Neural progenitor cell (in vitro differentiated cells): Measurements from ENCODE around the gene ANKRD39.

ENCODE experiments used
- CTCF ChIP-seq: fragments of 200-600 bp; sonication (generic); IDR thresholded peaks from 2 replicates; pipeline ENCODE4 v1.5.1; 2017; ENCODE audit warnings: antibody characterized with exemption, mild to moderate bottlenecking
- EZH2 ChIP-seq: fragments of 200-600 bp; sonication (generic); IDR thresholded peaks from 2 replicates; pipeline ENCODE4 v1.6.1; 2017; ENCODE audit warnings: antibody characterized with exemption, mild to moderate bottlenecking, moderate library complexity
- EZH2phosphoT487 ChIP-seq: fragments of 200-600 bp; sonication (generic); IDR thresholded peaks from 2 replicates; pipeline ENCODE4 v1.6.1; 2017; ENCODE audit warnings: antibody characterized with exemption

- TF ChIP-seq CTCF (no peak), EZH2 (no peak), EZH2phosphoT487 (no peak)
Observed at GRCh38 chr2:96831679-96832078, 26.1 kb downstream of the ANKRD39 start.
